ENCODE results near the gene SF1.

Gene SF1

DNA sequence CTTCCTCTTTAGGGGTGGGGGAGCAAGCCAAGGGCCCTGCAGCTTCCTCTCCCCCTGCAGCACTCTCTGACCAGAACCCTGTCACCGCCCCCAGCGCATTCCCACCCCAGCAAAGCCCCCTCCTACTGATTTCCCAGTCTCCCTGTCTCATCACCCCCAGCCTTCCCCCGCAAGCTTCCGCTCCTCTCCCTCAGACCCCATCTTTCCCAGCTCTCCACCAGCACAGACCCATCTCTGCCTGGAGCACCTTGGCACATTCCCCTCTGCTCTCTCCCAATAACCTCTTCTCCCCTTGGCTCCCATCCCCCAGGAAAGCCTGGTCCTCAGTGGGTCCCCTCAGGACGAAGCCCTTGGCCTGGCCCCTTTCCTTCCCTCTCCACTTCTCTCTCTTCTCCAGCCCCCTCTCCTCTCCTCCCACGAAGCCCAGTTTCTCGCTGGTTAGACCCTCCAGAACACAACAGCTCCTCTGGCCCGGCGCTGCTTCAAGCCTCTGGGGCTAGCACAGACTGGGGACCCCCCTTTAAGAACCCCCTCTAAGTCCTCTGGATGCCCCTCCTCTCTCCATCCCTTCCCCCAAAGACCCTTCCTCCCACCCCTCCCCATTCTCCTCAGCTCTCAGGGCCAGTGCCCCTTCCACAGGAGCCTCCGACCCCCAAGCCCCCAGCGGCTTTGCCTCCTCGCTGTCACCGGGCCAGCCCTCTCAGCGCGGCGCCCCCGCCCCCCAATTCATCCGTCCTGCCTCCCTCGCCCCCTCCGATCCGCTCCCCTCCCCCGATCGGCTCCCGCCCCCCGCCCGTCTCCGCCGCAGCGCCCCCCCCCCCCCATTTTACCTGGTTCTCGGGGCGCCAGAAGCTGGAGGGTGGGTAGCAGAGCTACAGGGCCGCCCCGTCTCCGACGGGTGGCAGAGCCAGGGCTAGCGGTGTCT lies 55.9 kb downstream of the SF1 start:
- no peak for DNase-seq

DNA sequence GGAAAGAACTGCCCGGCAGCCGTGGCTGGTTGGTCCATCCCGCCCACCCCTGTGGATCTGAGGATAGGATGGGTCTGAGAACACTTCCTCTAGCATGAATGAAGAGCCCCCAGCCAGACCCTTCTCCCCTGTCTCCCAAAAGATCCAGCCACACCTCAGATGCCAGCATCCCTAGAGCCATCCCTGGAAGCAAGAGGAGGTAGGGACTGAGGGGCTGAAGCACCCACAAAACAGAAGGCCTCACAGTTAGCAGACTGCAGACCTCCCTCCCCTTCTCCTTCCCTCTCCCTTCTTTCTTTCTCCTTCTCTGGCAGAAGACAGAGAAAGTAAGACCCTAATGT lies 57.0 kb downstream of the SF1 start:
- no peak for DNase-seq

DNA sequence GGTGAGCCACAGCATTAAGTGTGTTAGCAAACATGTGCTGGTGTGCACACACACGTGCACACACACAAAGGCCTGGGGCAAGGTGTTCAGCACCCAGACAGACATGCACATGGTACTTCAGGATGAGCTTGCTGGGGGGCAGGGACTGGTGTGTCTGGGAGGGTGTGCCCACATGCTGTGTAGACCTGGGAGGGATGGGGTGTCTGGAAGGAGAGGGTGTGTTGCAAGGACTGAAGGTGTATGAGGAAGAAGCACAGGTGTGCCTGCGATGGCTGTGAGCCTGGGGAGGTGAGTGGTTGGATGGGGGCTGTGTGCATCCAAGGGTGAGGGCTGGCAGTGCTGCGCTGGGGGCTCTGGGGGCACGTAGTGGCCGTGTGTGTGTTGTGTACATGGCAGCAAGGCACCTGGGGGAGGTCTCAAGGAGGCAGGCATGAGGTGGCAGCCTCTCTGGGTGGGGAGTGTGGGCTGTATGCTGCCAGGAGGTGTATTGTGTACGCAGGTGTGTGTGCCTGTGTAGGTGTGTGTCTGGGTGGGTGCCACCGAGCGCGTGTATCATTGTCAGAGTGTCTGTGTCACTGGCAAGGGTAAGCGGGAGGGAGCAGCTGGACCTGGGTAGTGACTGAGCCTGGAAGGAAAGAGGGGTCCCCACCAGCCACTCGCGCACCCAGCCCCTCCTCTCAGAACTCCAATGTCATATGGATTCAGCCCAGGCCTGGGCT lies 57.5 kb downstream of the SF1 start:
- no peak for DNase-seq

DNA sequence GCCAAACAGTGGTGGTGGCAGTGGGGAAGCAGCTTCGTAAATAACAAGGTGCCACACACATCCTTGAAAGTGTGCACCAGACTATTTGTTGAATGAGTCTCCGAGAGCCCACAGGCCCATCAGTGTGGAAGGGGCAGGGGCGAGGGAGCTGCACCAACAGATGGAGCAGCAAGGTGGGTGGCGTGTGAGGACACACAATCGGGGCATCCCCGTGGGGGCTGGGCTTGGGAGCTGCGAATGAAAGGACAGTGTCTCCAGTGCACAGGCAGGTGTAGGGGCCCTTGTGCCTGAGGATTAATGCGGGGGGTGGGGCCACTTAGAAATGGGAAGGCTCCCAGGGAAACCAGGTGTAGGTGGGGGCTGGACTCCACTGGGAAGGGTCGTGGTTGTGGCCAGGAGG lies 58.2 kb downstream of the SF1 start:
- no peak for DNase-seq

DNA sequence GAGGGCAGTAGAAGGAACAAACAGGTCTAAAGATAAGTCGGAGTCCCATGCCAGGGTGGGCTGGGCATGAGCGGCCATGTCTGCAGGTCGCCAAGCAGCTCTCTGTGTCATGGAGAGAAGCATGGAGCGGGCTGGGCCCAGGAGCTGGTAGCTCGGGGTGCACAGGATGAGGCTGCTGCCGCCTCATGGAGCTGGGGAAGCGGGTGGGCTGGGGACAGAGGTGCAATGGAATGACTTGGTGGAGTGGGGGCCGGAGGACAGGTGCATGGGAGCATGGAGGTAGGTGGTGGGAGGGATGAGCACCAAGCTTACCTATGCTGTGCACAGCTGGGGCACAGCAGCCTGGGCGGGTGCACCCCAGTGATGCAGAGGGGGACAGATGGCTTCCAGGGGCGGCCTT lies 58.9 kb downstream of the SF1 start:
- DNase-seq, result no peak

DNA sequence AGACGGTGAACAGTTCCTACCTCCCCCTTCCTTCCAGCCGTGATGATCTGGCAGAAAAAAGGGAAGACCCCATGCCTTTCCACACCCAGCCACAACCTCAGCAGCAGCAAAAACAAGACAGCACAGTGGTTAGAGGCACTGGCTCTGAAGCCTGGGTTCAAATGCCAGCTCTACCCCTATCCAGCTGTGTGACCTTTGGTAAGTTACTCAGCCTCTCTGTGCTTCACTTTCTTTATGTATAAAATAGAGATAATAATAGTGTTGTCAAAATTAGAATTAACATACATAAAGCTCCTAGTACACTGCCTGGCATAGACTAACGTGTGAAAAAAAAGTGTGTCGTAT lies 59.6 kb downstream of the SF1 start:
- DNase-seq, result no peak

DNA sequence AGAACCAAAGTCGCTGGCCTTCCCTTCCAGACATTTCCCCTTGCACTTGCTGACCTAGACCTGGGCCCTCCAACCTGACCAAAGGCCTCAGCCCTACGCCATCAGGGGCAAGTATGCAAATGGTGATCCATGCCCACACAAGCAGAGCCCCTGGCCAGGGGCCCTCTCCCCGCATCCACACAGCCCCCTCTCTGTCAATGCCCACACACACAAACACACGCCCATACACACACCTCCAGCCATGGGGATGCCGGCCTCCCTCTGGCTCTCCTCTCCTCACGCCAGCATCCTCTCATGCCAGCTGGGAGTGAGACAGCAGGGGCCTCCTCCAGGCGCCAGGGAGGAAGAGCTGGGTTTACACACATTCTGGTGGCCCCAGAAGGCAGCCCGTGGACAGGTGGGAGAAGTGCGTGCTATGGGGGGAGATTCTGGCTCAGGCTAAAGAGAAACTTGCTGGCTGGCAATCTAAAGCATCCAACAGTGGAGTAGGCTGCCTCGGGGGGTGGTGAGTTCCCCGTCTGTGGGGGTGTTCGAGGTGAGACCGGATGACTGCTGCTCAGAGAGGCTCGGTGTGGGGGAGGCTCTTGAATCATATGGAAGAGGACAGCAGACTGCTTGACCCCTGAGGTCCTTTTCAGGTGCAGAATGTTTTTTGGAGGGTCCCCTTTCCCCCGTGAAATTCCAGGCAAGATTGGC lies 60.1 kb downstream of the SF1 start:
- no peak for DNase-seq

DNA sequence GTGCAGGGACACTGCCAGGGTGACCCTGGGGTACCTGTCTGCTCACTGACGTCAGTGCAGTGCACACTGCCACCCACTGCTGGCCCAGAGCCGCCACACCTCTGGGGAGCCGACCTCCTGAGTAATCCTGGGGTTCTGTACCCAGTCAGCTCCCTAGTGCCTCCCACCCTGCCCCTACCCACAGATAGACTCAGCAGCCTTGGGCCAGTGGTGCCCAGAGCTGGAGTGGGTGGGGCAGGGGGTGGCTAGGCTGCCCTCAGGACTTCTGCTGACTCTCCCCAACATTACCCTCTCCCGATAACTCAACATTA lies 61.1 kb downstream of the SF1 start:
- no peak for DNase-seq

DNA sequence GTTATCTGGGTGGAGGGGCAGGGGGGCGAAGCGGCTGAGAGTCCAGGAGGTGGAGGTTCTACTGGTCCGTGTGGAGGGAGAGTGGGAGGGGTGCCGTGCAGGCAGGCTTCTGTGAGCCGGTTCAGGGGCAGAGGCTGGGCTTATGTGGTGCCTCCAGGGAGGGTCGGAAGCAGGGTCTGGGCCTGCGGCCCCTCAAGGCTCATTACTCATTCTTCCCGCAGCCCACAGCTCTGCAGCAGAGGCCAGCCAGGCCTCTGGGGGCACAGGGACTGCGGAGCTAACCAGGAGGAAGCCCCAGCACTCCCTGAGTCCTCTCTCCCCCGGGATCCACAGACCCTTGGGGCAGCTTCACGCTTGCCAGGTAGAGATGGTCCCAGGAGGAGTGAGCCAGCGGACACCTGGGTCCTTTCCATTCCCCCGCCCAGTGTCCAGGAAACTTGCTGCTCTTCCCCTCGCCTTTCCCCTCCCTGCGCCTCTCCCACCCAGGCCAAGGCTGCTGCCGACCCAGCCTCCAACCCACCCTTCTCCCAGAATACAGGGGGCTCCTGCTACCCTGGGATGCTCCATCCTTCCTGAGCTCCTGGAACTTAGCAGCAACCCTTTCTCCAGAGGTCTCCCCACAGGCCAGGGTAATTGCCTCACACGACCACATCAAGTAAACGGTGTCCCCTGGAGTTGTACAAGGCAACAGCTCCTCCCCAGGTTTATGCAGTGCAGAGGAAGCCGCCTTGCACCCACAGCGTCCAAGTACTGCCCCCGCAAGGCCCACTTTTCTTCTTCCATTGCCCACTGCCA lies 61.7 kb downstream of the SF1 start:
- DNase-seq, result no peak

DNA sequence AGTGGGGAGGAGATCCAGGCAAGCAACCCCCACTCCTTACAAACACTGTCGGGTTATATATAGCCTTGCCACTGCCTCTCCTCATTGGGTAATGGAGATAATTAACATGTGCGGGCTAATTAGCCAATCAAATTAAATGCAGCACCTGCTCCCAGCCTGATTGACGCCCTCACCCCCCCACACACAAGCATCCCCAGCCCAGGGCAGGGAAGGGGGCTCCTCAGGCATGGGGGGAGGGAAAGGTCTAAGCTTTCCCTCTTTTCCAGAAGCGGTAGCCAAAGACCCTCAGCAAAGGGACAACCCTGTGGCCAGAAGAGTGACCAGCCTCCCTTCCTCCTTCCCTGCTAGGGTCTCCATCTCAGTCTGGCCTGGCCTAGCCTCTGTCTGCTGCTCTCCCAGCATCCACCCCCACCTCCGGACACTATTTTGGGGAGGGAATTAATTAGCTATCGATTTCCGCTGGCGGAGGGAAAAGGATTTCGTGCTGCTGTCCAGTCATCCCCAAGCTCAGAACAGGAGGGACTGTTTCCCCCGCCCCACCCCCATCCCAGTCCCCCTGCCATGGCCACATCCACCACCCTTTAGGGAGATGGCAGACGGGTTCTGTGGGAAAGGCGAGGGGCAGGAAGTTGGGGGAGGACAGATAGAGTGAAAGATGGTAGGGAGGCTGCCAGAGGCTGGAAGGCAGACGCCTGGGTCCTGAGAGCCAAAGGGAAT lies 62.4 kb downstream of the SF1 start:
- DNase-seq, result no peak

DNA sequence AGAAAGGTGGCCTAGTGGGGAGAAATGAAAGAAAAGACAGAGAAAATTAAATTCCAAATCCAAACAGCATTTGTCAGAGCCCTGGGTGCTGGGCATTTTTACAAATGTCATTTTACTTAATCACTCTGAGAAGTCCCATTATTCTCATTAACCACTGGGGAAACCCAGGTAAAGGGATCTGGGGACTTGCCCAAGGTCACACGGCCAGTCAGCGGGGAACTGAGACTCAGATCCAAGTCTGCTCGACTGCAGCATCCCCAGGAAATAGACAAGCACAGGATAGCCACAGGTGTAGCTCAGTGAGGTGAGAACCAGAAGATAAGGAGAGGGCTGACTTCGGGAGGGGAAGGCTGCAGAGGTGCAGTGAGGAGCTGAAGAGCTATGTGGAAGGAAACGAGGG lies 63.2 kb downstream of the SF1 start:
- DNase-seq, result no peak

DNA sequence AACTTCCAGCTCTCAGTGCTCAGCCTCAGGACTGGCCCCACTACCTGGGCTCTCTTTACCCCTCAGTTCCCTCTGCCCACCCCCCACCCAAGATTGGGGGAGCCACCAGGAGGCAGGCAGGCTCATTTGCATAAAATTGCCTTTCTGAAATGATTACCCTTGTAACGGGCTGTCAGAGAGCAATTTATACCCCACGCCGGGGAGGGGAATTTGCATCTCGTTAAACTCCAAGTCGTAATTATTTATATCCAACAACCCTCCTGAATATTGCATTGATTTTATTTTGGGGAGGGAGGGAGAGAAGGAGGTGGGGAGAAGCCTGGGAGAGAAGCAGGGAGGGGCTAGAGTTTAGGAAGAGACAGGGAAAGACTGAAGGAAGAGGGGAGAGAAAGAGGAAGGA lies 63.7 kb downstream of the SF1 start:
- DNase-seq, result no peak

Measured in GF-D8 (cell line).